Measurements from ENCODE around the gene PPP1R7.
A peak's percentile ranks its signal among the peaks of the same experiment; 100 is the strongest.
"Not testable (repeated sequence)": the region's sequence is repeated elsewhere in the genome, so short reads cannot be mapped to it uniquely, and the experiment has no call there.

The PPP1R7 gene

GRCh38 chr2:241187918-241188234 is 37.6 kb downstream of the PPP1R7 start:
- Mint-ChIP-seq H3K9me3 (no peaks in the 10 kb centered on the region), H3K27ac (no peak overlapping the region), H3K4me1 (no peaks in the 10 kb centered on the region), H3K27me3 (no peaks in the 10 kb centered on the region), H3K4me3 (no peak overlapping the region)
- DNase-seq (no peak), ATAC-seq (no peak)

DNA sequence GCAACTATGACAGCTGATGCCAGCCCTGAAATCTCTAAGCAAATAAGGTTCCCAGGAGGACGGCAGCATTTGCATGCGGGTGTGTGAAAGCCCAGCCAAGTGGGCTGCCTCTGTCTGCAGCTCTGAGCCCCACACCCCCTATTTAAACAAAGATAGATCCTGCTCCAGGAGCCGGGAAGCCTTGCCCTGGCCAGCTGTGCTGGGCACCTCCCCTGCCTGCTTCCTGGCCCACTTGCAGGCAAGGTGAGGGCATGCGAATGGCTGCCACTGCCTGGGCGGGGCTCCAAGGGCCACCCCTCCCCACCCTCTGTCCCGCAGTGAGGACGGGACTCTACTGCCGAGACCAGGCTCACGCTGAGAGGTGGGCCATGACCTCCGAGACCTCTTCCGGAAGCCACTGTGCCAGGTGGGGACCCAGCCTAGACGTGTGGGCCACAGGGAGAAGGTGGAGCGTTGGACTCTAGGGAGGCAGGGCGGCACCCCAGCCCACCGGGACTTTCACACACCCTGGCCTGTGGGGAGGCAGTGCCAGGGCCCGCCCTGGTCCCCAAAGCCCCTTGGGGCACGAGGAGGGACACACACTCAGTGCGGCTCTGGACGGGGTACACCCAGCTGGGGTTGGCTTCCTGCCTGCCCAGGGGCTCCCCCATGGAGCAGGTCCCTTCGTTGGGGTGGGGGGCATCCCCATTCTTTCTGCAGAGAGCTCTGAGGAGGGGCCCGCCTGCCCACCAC is 38.3 kb downstream of the PPP1R7 start, which contains the start of gene ANO7:
TSS of gene ANO7 (plus strand) at position 317 of the 732 bp plus-strand sequence. CDS start 1,387 bp downstream, outside the sequence.
- no peak within 1 kb of the TSS for H3K27ac Mint-ChIP-seq
- DNase-seq (no peak), ATAC-seq (peak; percentile 51)
- H3K9me3 Mint-ChIP-seq: no peaks in the 10 kb centered on the region
- H3K27me3 Mint-ChIP-seq: no peaks in the 10 kb centered on the region
- no peaks in the 10 kb centered on the region for H3K4me1 Mint-ChIP-seq
- H3K4me3 Mint-ChIP-seq: no peak within 1 kb of the TSS

DNA sequence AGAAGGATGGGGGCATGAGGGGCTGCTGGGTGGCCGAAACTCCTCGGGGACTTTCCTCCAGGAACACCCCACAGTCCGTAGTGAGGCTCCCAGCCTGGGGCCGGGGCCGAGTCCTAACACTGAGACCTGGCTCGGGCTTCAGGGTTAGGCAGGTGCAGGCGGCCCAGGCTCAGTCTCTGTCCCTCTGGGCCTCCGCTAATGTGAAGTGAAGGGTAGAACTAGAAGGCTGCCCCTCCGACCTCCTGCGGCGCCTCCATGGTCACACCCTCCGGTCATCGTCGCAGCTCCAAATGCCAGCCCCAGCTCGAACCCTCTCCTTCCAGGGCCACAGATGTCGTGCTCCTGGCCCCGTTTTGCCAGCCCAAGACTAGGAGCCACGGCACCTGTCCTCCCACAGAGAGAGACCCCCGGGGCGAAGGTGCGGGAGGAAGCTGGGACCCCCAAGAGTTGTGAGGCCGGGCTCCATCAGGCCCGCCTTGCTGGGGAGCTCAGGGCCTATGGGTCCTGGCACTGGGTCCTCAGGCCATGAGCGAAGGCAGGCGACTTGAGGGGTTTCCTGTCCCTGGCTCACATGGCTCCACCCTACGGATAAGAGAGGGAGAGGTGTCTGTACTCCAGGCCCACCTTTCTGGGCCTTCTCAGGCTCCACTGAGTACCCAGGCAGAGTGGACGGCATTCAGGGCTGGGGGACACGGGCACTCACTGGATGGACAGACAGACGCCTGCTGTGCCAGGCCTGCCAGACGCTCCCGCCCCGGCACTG is 39.0 kb downstream of the PPP1R7 start:
- ATAC-seq (peak; percentile 24), DNase-seq (no peak)
- no peak overlapping the region for H3K4me3 Mint-ChIP-seq
- H3K9me3 Mint-ChIP-seq: no peaks in the 10 kb centered on the region
- H3K4me1 Mint-ChIP-seq: no peaks in the 10 kb centered on the region
- no peaks in the 10 kb centered on the region for H3K27me3 Mint-ChIP-seq
- H3K27ac Mint-ChIP-seq: no peak overlapping the region

DNA sequence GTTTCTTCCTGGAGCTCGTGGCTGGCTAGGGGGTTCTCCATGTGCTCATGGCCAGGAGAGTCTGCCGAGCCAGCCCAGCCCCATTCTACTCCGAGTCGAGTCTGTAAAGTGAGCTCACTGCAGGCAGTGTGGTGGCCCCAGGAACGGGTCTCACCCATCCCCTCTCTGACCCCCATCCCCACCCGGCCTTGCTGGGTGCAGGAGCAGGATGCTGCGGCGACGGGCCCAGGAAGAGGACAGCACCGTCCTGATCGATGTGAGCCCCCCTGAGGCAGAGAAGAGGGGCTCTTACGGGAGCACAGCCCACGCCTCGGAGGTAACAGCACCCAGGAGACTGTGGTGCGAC is 39.6 kb downstream of the PPP1R7 start:
- Mint-ChIP-seq H3K4me1 (no peaks in the 10 kb centered on the region), H3K9me3 (no peaks in the 10 kb centered on the region), H3K27ac (no peak overlapping the region), H3K27me3 (no peaks in the 10 kb centered on the region), H3K4me3 (no peak overlapping the region)
- peak; percentile 5 for ATAC-seq
- no peak for DNase-seq

GRCh38 chr2:241190291-241190981 is 40.2 kb downstream of the PPP1R7 start:
- Mint-ChIP-seq H3K9me3 (no peaks in the 10 kb centered on the region), H3K4me3 (no peak overlapping the region), H3K4me1 (no peaks in the 10 kb centered on the region), H3K27ac (peak overlapping the region in 1 of 2 donors; percentile 49), H3K27me3 (no peaks in the 10 kb centered on the region)
- ATAC-seq (peak; percentile 42), DNase-seq (no peak)

DNA sequence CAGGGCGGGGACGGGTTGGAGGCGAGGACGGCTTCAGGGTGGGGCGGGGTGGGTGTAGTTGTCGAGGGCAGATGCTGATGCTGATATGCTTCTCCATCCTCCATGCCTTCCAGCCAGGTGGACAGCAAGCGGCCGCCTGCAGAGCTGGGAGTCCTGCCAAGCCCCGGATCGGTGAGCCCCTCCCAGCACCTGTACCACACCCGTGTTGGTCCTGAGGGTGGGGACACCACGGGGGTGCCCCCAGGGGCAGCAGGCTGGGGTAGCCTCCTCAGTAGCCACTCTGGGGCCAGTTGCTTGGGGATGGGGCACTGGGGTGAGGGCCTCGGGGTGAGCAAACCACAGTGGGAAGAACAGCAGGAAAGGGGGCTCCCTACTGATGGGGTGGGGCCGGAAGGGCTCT is 40.8 kb downstream of the PPP1R7 start:
- H3K4me3 Mint-ChIP-seq: no peak overlapping the region

GRCh38 chr2:241193271-241193670 is 43.0 kb downstream of the PPP1R7 start:
- no peaks in the 10 kb centered on the region for H3K27me3 Mint-ChIP-seq
- H3K27ac Mint-ChIP-seq: no peak overlapping the region
- H3K4me1 Mint-ChIP-seq: no peaks in the 10 kb centered on the region

More for the DNA sequence above, 40.8 kb downstream of the PPP1R7 start:
- no peaks in the 10 kb centered on the region for H3K4me1 Mint-ChIP-seq
- no peak overlapping the region for H3K27ac Mint-ChIP-seq
- no peaks in the 10 kb centered on the region for H3K27me3 Mint-ChIP-seq
- no peaks in the 10 kb centered on the region for H3K9me3 Mint-ChIP-seq
- DNase-seq (no peak), ATAC-seq (no peak)

DNA sequence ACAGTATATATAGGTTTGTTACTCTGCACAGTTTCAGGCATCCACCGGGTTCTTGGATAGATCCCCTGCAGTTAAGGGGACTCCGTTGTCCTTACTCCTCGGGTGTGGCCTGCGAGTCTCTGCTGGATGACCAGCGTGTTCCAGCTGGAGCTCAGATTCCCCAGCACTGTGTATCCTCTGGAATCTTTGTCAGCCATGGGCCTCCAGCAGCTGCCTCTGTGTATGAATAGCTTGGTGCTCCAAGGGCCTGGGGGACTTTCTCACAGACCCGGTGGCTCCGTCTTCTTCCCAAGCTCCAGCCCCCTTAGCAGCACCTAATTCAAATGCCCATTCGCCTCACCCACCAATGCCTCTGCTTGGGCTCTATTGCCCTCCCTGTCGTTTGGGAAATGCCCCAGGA is 44.5 kb downstream of the PPP1R7 start:
- DNase-seq: no peak
- Mint-ChIP-seq H3K4me3 (no peak overlapping the region), H3K27ac (no peak overlapping the region), H3K4me1 (no peaks in the 10 kb centered on the region), H3K27me3 (no peaks in the 10 kb centered on the region), H3K9me3 (no peaks in the 10 kb centered on the region)
- ATAC-seq: no peak

More at GRCh38 chr2:241193271-241193670, 43.0 kb downstream of the PPP1R7 start:
- H3K4me3 Mint-ChIP-seq: no peak overlapping the region
- DNase-seq: no peak
- no peak for ATAC-seq
- no peaks in the 10 kb centered on the region for H3K9me3 Mint-ChIP-seq

DNA sequence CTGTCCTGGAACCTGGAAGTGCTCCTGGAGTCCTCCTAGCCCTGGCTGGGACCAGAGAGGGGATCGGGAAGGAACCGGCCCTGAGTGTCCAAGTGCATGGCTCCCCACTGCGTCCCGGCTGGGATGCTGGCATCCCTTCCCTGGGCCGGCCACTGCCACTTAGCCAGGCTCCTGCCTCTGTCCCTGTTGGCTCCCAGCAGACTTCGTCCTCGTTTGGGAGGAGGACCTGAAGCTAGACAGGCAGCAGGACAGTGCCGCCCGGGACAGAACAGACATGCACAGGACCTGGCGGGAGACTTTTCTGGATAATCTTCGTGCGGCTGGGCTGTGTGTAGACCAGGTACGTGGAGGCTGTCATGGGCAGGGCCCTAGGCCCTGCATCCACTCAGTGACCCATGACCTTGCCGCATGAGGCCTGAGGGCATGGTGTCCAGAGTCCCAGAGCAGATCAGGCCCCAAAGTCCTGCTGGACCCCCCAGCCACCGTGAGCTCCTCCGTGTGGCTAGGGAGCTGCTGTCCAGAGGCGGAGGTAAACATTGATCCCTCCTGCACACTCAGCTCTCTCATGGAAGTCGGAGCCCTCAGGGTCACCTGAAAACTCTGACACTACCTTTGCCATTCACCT is 45.4 kb downstream of the PPP1R7 start:
- no peak overlapping the region for H3K4me3 Mint-ChIP-seq
- no peak overlapping the region for H3K27ac Mint-ChIP-seq
- H3K4me1 Mint-ChIP-seq: no peaks in the 10 kb centered on the region
- DNase-seq: no peak
- no peak for ATAC-seq
- no peaks in the 10 kb centered on the region for H3K27me3 Mint-ChIP-seq
- H3K9me3 Mint-ChIP-seq: no peaks in the 10 kb centered on the region

DNA sequence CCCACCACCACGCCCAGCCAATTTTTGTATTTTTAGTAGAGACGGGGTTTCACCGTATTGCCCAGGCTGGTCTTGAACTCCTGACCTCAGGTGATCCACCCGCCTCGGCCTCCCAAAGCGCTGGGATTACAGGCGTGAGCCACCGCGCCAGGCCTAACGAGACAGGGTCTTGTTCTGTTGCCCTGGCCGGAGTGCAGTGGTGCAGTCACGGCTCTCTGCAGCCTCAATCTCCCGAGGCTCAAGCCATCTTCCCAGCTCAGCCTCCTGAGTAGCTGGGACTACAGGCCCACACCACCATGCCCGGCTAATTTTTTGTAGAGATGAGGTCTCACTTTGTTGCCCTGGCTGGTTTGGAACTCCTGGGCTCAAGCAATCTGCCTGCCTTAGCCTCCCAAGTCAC is 47.0 kb downstream of the PPP1R7 start:
- not testable (repeated sequence) for H3K27ac Mint-ChIP-seq, ATAC-seq, H3K9me3 Mint-ChIP-seq, H3K4me1 Mint-ChIP-seq, H3K4me3 Mint-ChIP-seq, DNase-seq, H3K27me3 Mint-ChIP-seq

GRCh38 chr2:241197947-241198346 is 47.7 kb downstream of the PPP1R7 start:
- no peak overlapping the region for H3K27ac Mint-ChIP-seq
- ATAC-seq (no peak), DNase-seq (no peak)
- no peaks in the 10 kb centered on the region for H3K9me3 Mint-ChIP-seq
- no peaks in the 10 kb centered on the region for H3K27me3 Mint-ChIP-seq
- H3K4me3 Mint-ChIP-seq: no peak overlapping the region
- H3K4me1 Mint-ChIP-seq: peaks cover 5% of the 10 kb centered on the region

- Mint-ChIP-seq H3K4me3 (no peak overlapping the region), H3K9me3 (no peaks in the 10 kb centered on the region), H3K4me1 (peaks cover 5% of the 10 kb centered on the region), H3K27me3 (no peaks in the 10 kb centered on the region), H3K27ac (no peak overlapping the region)
- DNase-seq (no peak), ATAC-seq (no peak)
Observed at GRCh38 chr2:241198381-241199279, 48.4 kb downstream of the PPP1R7 start.

GRCh38 chr2:241199286-241199685 is 49.0 kb downstream of the PPP1R7 start:
- ATAC-seq (no peak), DNase-seq (no peak)
- Mint-ChIP-seq H3K27ac (no peak overlapping the region), H3K4me3 (no peak overlapping the region), H3K27me3 (no peaks in the 10 kb centered on the region), H3K4me1 (peaks cover 5% of the 10 kb centered on the region), H3K9me3 (no peaks in the 10 kb centered on the region)

DNA sequence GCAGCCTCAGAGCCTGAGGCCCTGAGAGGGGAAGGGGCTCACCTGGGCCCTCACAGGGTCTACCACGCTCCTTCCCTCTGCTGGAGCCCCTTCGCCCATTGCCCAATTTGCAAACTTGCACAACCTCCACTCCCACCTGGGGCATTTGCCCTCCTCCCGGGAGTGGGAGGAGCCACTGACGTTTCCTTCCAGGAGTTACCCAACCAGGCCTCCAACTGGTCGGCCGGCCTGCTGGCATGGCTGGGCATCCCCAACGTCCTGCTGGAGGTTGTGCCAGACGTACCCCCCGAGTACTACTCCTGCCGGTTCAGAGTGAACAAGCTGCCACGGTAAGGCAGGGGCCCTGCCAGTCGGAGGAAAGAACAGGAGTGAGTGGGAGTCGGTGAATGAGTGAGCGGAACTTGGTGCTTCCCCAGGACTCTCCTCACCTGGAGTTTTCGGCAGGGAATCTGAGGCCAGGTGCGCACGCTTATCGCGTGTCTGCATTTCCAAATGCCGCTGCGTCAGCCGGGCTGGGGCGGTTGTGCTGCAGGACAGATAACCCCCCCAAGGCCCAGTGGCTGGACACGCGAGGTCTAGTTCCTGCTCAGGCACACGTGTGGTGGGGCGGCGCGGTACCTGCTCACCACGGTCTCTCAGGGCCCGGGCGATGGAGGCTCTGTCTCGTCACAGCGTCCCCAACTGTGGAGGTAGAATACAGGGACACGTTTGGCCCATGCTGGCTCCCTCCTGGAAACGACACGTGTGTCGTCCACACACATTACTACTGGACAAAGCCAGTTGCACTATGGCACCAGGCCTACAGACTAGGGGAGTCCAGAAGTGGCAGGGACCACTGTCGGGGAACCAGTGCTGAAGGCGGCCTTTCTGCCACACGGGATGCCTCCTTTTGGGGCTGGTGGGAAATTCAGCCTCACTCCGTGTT is 49.9 kb downstream of the PPP1R7 start:
- DNase-seq (no peak), ATAC-seq (no peak)
- H3K4me3 Mint-ChIP-seq: no peak overlapping the region
- H3K4me1 Mint-ChIP-seq: peaks cover 5% of the 10 kb centered on the region
- H3K27ac Mint-ChIP-seq: no peak overlapping the region
- H3K9me3 Mint-ChIP-seq: no peaks in the 10 kb centered on the region
- H3K27me3 Mint-ChIP-seq: no peaks in the 10 kb centered on the region

Data from stimulated activated naive CD8-positive, alpha-beta T cell treated with anti-CD3 and anti-CD28 coated beads, Interleukin-15, amount 100 ng/mL, for 72 hours (primary cell).